Prostate gland (tissue), 2 donors: ENCODE data around the gene ABTB2.

Source experiments
- POLR2A ChIP-seq: fragments of 450-650 bp; IDR thresholded peaks from one replicate; pipeline ENCODE4 v1.6.1; 2016; ENCODE audit warnings: antibody characterized with exemption, mild to moderate bottlenecking
- POLR2AphosphoS5 ChIP-seq: sonication (generic); formaldehyde crosslinking; IDR thresholded peaks from one replicate; pipeline ENCODE4 v1.6.1; 2017; ENCODE audit warnings: antibody characterized with exemption
- TF ChIP-seq, protein P1 (sequence below), 4 experiments: fragments of 200-600 bp in 2 of 4; fragments of 450-650 bp in 2 of 4; sonication (generic) in 2 of 4; IDR thresholded peaks; 1 replicate in 3 of 4; 2 replicates in 1 of 4; pipeline ENCODE4 v1.5.1; 2016 to 2019; ENCODE audit warnings: antibody characterized with exemption in 4 of 4, mild to moderate bottlenecking in 2 of 4, moderate library complexity in 2 of 4

DNA sequence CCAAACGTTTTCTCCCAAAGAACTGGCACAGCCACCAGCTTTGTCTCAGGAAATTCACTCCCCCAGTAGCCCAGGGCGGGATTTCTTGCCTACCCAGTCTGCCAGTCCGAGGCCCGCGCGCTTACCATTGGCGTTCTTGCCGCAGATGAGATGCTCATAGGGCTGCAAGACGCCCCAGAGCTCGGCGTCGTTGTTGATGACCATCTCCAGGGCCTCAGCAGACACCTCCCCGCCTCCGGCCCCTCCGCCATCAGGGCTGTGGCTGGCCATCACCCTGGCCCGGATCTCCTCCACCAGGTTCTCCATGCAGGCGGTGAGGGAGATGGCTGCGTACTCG is 1.3 kb downstream of the ABTB2 start:
- TF ChIP-seq POLR2A, result no peak
- TF ChIP-seq, protein P1, sequence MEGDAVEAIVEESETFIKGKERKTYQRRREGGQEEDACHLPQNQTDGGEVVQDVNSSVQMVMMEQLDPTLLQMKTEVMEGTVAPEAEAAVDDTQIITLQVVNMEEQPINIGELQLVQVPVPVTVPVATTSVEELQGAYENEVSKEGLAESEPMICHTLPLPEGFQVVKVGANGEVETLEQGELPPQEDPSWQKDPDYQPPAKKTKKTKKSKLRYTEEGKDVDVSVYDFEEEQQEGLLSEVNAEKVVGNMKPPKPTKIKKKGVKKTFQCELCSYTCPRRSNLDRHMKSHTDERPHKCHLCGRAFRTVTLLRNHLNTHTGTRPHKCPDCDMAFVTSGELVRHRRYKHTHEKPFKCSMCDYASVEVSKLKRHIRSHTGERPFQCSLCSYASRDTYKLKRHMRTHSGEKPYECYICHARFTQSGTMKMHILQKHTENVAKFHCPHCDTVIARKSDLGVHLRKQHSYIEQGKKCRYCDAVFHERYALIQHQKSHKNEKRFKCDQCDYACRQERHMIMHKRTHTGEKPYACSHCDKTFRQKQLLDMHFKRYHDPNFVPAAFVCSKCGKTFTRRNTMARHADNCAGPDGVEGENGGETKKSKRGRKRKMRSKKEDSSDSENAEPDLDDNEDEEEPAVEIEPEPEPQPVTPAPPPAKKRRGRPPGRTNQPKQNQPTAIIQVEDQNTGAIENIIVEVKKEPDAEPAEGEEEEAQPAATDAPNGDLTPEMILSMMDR (IDR thresholded peaks at IDR 0.05), result no peak
- TF ChIP-seq POLR2AphosphoS5, result no peak
